A549 (cell line): ENCODE data around the gene STXBP6.

Experiments
- CHD2 ChIP-seq: fragments of 150-350 bp; IDR thresholded peaks from 2 replicates; pipeline ENCODE4 v1.6.1; 2014; ENCODE audit warnings: low read length; ENCODE audit not compliant: partially characterized antibody
- HDAC2 ChIP-seq: fragments of 200-600 bp; sonication (generic); IDR thresholded peaks from 2 replicates; pipeline ENCODE4 v1.6.1; 2016
- MAFK ChIP-seq: fragments of 450-650 bp; IDR thresholded peaks from 2 replicates; pipeline ENCODE4 v1.6.1; 2014; ENCODE audit not compliant: partially characterized antibody
- RCOR1 ChIP-seq: fragments of 150-350 bp; IDR thresholded peaks from 2 replicates; pipeline ENCODE4 v1.6.1; 2014; ENCODE audit warnings: antibody characterized with exemption, low read length, low read depth
- TF ChIP-seq, protein P1 (sequence below): fragments of >200 bp; sonication (Bioruptor Twin); formaldehyde crosslinking; IDR thresholded peaks from 3 replicates; pipeline ENCODE4 v1.5.1; 2016
- TF ChIP-seq, protein P2 (sequence below): fragments of 450-650 bp; IDR thresholded peaks from 2 replicates; pipeline ENCODE4 v1.6.1; 2014; ENCODE audit warnings: antibody characterized with exemption

DNA sequence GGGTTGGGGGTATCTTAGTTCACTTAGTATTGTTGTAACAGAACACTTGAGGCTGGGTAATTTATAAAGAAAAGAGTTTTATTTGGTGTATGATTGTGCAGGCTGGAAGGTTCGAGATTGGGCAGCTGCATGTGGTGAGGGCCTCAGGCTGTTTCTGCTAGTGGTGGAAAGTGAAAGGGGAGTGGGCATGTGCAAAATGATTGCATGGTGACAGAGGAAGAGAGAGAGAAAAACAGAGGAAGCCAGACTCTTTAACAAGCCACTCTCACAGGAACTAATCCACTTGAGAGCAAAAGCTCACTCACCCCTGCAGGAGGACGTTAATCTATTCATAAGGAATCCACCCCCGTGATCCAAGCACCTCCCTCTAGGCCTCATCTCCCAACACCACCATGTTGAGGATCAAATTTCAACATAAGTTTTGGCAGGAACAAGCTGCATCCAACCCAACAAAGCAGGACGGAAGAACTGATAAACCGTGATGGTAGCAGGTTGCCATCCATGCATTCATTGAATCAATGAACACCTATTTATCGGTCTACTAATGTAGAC, 251.0 kb downstream of the STXBP6 start:
- TF ChIP-seq, protein P1, sequence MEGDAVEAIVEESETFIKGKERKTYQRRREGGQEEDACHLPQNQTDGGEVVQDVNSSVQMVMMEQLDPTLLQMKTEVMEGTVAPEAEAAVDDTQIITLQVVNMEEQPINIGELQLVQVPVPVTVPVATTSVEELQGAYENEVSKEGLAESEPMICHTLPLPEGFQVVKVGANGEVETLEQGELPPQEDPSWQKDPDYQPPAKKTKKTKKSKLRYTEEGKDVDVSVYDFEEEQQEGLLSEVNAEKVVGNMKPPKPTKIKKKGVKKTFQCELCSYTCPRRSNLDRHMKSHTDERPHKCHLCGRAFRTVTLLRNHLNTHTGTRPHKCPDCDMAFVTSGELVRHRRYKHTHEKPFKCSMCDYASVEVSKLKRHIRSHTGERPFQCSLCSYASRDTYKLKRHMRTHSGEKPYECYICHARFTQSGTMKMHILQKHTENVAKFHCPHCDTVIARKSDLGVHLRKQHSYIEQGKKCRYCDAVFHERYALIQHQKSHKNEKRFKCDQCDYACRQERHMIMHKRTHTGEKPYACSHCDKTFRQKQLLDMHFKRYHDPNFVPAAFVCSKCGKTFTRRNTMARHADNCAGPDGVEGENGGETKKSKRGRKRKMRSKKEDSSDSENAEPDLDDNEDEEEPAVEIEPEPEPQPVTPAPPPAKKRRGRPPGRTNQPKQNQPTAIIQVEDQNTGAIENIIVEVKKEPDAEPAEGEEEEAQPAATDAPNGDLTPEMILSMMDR, result no peak
- TF ChIP-seq HDAC2 (no peak), RCOR1 (no peak), MAFK (no peak), CHD2 (no peak)
- TF ChIP-seq, protein P2, sequence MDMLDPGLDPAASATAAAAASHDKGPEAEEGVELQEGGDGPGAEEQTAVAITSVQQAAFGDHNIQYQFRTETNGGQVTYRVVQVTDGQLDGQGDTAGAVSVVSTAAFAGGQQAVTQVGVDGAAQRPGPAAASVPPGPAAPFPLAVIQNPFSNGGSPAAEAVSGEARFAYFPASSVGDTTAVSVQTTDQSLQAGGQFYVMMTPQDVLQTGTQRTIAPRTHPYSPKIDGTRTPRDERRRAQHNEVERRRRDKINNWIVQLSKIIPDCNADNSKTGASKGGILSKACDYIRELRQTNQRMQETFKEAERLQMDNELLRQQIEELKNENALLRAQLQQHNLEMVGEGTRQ, result no peak
